ENCODE data around the gene SYT7. TPM values are rescaled to one million over a fixed set of nuclear protein-coding genes. Genes with fewer than 3 reads are reported as not detected.

The SYT7 gene
- total RNA-seq, 2 donors from 2014 or later: 8.5 to 28.4 TPM

DNA sequence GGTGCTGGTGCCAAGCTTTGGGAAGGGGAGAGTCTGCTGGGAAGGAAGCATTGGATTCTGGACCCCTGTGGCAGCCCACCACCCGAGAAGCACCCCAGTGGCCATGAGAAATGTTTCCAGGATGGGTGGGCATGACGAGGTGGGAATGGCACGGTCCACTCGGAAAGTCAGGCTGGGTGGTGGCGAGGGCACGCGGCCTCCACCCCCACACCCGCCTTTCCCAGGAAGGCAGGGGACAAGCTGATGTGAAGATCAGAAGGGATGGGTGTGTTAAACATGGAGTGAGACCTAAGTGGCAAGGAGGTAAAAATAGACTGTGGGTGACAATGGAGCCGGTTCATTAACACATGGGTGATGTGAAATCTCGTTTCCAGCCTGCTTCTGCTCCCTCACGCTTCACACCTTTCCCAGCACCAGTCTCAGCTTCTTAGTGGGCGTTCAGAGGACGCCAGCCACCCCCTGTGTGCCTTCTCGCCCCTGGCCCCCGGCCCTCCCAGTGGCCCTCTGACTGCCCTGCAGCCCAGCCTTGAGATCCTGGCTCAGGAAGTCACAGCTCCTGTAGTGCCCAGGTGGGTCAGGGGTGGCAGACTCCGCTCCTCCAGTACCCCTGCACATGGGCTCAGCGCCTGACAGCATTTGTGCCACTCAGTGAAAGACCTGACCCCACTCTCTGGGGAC, 44.7 kb downstream of the SYT7 start:
- Histone ChIP-seq H3K4me3 (no peak overlapping the region), H3K27ac (no peak overlapping the region), H3K27me3 (no peaks in the 10 kb centered on the region), H3K9ac (ENCODE audit: low read depth in 2 of 2, low read length in 2 of 2) (no peak overlapping the region), H3K36me3 (no peaks in the 10 kb centered on the region), H3K9me3 (no peaks in the 10 kb centered on the region), H3K4me1 (peaks cover 18% of the 10 kb centered on the region)
- DNase-seq: no peak
- TF ChIP-seq, protein P1, sequence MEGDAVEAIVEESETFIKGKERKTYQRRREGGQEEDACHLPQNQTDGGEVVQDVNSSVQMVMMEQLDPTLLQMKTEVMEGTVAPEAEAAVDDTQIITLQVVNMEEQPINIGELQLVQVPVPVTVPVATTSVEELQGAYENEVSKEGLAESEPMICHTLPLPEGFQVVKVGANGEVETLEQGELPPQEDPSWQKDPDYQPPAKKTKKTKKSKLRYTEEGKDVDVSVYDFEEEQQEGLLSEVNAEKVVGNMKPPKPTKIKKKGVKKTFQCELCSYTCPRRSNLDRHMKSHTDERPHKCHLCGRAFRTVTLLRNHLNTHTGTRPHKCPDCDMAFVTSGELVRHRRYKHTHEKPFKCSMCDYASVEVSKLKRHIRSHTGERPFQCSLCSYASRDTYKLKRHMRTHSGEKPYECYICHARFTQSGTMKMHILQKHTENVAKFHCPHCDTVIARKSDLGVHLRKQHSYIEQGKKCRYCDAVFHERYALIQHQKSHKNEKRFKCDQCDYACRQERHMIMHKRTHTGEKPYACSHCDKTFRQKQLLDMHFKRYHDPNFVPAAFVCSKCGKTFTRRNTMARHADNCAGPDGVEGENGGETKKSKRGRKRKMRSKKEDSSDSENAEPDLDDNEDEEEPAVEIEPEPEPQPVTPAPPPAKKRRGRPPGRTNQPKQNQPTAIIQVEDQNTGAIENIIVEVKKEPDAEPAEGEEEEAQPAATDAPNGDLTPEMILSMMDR (IDR thresholded peaks at IDR 0.05): no peak
- intact Hi-C loops (cut with DNase I): no loop called here

DNA sequence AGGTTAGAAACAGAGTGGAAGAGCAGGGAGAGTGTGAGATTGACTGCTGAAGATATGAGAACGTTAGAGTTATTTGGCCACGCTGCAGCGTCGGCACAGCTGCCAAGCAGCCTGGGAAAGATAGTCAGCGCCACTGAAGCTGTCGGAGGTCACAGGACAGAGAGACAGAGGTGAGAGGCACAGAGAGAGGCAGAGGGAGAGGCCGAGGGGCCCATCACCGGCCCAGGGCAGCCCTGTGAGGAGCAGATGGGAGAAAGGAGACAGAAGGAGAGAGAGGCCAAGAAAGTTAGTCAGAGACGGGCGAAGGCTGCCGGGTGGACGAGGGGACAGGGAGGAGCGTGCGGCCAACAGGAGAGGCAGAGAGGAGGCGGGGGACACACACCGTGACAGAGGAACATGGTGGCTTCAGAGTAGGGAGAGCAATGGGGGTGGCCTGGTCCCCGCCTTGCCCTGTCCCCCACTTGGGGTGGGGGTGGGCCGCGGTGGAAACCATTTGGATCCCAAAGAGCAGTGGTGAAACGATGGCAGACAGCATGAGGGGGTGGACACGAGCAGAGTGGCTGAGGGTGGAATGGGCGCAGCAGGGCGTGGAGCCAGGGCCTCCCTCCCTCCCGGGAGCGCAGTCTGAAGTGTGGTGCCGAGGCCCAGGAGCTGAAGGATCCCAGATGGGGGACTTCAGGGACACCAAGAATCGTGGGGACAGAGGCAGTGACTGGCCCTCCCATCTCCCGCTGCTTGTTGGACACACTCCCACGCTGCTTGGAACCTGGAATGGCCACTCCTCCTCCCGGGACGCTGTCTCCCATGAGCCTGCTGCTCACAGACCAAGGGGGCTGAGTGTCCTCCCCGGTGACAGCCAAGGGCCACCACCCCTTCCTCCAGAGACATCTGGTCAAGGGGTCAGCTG, 45.7 kb downstream of the SYT7 start:
- Histone ChIP-seq H3K27me3 (no peaks in the 10 kb centered on the region), H3K9me3 (no peaks in the 10 kb centered on the region), H3K27ac (no peak overlapping the region), H3K4me1 (peaks cover 18% of the 10 kb centered on the region), H3K4me3 (no peak overlapping the region), H3K36me3 (no peaks in the 10 kb centered on the region), H3K9ac (ENCODE audit: low read depth in 2 of 2, low read length in 2 of 2) (peak overlapping the region in 1 of 2 donors; percentile 44)
- TF ChIP-seq, protein P1 (IDR thresholded peaks at IDR 0.05): no peak
- intact Hi-C loops (cut with DNase I): no loop called here
- no peak for DNase-seq

DNA sequence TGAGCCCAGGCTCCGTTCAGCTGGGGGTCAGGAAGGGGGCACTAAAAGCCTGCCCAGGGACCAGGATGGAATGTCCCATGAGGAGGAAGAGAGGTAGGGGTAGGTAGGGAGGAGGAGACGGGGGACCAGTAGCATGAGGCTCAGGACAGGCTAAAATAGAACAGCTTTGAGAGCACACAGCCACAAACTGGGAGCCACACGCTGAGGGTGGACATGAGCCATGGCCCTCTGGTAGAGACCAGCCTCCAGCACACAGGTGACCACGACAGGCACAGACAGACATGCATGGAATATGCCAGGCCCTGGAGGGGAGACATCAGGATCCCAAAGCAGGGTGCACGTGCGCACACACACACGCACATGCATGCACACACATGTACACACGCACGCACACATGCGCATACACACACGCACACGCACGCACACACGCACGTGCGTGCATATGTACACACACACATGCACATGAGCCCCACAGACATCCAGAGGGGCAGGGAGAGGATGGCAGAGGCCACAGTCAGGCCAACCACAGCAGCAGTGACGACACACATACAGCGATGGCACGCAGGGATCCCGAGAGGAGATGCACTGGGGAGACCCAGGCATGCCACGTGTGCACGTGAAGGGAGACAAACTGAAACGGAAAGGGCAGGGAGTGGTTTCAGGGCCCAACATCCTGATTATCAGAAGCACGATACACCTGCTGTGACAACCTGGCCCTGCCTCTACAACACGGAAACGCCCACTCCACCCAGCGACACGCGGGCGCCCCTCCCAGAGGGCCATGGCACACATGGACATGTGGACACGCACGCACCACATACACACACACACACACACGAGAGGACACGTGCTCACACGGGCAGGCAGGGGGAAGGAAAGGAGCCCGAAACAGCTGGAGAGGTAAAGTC, 46.6 kb downstream of the SYT7 start:
- no peak overlapping the region for H3K27ac ChIP-seq
- TF ChIP-seq, protein P1 (IDR thresholded peaks at IDR 0.05): no peak
- H3K4me1 ChIP-seq: peaks cover 18% of the 10 kb centered on the region
- no peaks in the 10 kb centered on the region for H3K27me3 ChIP-seq
- intact Hi-C loops (cut with DNase I): no loop called here
- DNase-seq: peak; percentile 74
- H3K4me3 ChIP-seq: no peak overlapping the region
- peak overlapping the region; percentile 16 to 44 for H3K9ac ChIP-seq (ENCODE audit: low read depth in 2 of 2, low read length in 2 of 2)
- H3K9me3 ChIP-seq: no peaks in the 10 kb centered on the region
- no peaks in the 10 kb centered on the region for H3K36me3 ChIP-seq

DNA sequence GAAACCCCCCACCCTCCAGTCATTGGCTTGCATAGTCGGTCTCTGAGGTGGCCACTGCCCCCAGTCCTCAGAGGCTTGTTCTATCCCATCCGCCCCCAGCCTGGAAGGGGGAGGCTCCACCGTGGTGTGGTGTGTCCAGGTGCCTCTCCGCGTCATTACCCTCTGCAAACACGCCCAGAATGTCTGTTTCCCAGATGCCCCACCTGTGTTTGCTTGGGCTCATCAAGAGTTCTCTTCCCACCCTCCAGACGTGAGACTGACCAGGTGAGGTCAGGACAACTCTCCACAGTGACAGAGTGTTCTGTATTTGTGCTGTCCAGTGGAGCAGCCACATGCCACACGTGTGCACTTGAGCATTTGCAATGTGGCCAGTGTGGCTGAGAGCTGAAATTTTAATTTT, 47.5 kb downstream of the SYT7 start:
- intact Hi-C loops (cut with DNase I): no loop called here
- no peak overlapping the region for H3K27ac ChIP-seq

More for the DNA sequence above, 47.5 kb downstream of the SYT7 start:
- H3K4me1 ChIP-seq: peaks cover 18% of the 10 kb centered on the region
- no peak overlapping the region for H3K4me3 ChIP-seq
- peak overlapping the region in 1 of 2 donors; percentile 14 for H3K9ac ChIP-seq (ENCODE audit: low read depth in 2 of 2, low read length in 2 of 2)
- no peaks in the 10 kb centered on the region for H3K36me3 ChIP-seq
- H3K9me3 ChIP-seq: no peaks in the 10 kb centered on the region
- TF ChIP-seq, protein P1 (IDR thresholded peaks at IDR 0.05): no peak
- no peaks in the 10 kb centered on the region for H3K27me3 ChIP-seq
- DNase-seq: peak; percentile 71
